ENCODE results near the gene SLC66A1. TPM values are rescaled to one million over a fixed set of nuclear protein-coding genes. Genes with fewer than 3 reads are reported as not detected.

SLC66A1 gene
- total and polyA plus RNA-seq, 2 of the 13 experiments (the other 11 are each of a cell fraction or from before 2014, with no cell fraction given): 15.4 to 18.9 TPM

DNA sequence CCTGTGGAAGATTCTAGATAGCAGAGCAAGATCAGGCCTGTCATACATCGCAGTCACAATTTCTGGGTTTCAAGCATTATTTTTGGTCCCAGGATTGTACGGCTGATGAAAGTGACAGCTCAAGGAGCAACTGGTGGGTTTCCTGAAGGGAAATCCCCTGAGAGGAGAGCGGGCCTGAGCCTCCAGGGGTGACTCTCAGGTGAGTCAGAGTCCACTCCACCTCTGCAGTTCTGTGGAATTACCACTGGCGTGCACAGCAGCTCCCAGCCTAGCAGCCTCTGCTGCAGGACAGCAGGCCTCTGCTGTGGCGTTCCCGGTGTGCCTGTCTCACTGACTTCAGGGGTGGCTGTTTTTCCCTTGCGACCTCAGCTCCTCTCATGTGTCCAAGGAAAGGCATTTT, 24.4 kb downstream of the SLC66A1 start:
- Histone ChIP-seq H4K20me1 (ENCODE audit: insufficient read depth, low read length) (no peaks in the 10 kb centered on the region), H3K4me3 (replicated peaks in 1 of 3; ENCODE audit: insufficient read depth in 1 of 3, low read depth in 2 of 3, low read length in 3 of 3) (no peak overlapping the region), H3K9me3 (ENCODE audit: low read length) (no peaks in the 10 kb centered on the region), H3K36me3 (replicated peaks in 1 of 2; ENCODE audit: control insufficient read depth in 1 of 2, insufficient read depth in 2 of 2, low read length in 2 of 2) (peaks cover 4 to 9% of the 10 kb centered on the region in 2 experiments; a peak in 2 of 5 replicates), H3K4me2 (ENCODE audit: low read depth, low read length) (no peak overlapping the region), H3K4me1 (ENCODE audit: insufficient read depth, low read length) (peaks cover 40% of the 10 kb centered on the region), H3K27ac (ENCODE audit: extremely low read length, insufficient read depth, low read length) (no peak overlapping the region), H3K79me2 (ENCODE audit: insufficient read depth, low read length) (no peaks in the 10 kb centered on the region), H3K27me3 (ENCODE audit: control insufficient read depth in 1 of 2, insufficient read depth in 2 of 2, low read length in 2 of 2) (no peaks in the 10 kb centered on the region), H2AFZ (ENCODE audit: low read length) (no peak overlapping the region), H3K9ac (ENCODE audit: insufficient read depth, low read depth, low read length) (no peak overlapping the region)
- in situ Hi-C loops (cut with HindIII; ENCODE audit: extremely low pct_ligation_motif_present, low pct_unique_long_range_greater_than_20kb) (no loop called here), intact Hi-C loops (cut with micrococcal nuclease; ENCODE audit: unreplicated experiment) (no loop called here)
- ATAC-seq (peak; percentile 11; the same call in 2 of the 3 replicates), FAIRE-seq (peak; percentile 18), DNase-seq (ENCODE audit: low spot score) (no peak)
- 77% methylated on average over 3 of the region's 7 CpGs for WGBS (ENCODE audit: low lambda C conversion rate)
- ChIA-PET CTCF (ENCODE audit: low intra/inter-chr PET ratio, low total read pairs) (no interaction called here), POLR2A (no interaction called here)
- TF ChIP-seq RBM22 (optimal IDR thresholded peaks at IDR 0.05; ENCODE audit: low read length) (peak; percentile 80), ZSCAN25 (CRISPR knock-in tag; IDR thresholded peaks at IDR 0.05) (0 out of 2 replicates have a peak, but pooled peaks have one; percentile 29), SNRNP70 (IDR thresholded peaks at IDR 0.05; ENCODE audit: low read depth, low read length) (no peak), RNF2 (conservative IDR thresholded peaks at IDR 0.05; ENCODE audit: low read depth) (no peak), ZNF891 (CRISPR knock-in tag; IDR thresholded peaks at IDR 0.05) (no peak), ZNF580 (CRISPR knock-in tag; IDR thresholded peaks at IDR 0.05; ENCODE audit: borderline replicate concordance, low read depth) (0 out of 2 replicates have a peak, but pooled peaks have one; percentile 16)
- TF ChIP-seq, protein P1, sequence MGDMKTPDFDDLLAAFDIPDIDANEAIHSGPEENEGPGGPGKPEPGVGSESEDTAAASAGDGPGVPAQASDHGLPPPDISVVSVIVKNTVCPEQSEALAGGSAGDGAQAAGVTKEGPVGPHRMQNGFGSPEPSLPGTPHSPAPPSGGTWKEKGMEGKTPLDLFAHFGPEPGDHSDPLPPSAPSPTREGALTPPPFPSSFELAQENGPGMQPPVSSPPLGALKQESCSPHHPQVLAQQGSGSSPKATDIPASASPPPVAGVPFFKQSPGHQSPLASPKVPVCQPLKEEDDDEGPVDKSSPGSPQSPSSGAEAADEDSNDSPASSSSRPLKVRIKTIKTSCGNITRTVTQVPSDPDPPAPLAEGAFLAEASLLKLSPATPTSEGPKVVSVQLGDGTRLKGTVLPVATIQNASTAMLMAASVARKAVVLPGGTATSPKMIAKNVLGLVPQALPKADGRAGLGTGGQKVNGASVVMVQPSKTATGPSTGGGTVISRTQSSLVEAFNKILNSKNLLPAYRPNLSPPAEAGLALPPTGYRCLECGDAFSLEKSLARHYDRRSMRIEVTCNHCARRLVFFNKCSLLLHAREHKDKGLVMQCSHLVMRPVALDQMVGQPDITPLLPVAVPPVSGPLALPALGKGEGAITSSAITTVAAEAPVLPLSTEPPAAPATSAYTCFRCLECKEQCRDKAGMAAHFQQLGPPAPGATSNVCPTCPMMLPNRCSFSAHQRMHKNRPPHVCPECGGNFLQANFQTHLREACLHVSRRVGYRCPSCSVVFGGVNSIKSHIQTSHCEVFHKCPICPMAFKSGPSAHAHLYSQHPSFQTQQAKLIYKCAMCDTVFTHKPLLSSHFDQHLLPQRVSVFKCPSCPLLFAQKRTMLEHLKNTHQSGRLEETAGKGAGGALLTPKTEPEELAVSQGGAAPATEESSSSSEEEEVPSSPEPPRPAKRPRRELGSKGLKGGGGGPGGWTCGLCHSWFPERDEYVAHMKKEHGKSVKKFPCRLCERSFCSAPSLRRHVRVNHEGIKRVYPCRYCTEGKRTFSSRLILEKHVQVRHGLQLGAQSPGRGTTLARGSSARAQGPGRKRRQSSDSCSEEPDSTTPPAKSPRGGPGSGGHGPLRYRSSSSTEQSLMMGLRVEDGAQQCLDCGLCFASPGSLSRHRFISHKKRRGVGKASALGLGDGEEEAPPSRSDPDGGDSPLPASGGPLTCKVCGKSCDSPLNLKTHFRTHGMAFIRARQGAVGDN (CRISPR knock-in tag; IDR thresholded peaks at IDR 0.05): peak; percentile 23; the same call in 1 of the 2 replicates
- TSS peak; percentile 26 for BruUV-seq (replicated peaks)

All from HepG2 (cell line).